Cardiac muscle cell (in vitro differentiated cells and primary cell): ENCODE data around the gene ZNF438. TPM values are rescaled to one million over a fixed set of nuclear protein-coding genes. Genes with fewer than 3 reads are reported as not detected.

Experiments
- DNase-seq, 2 donors: peaks; one replicate each; pipeline versions ENCODE4 v3.0.0 to v3.0.0-alpha.2; 2010 to 2017; ENCODE audit warnings: low read depth in 1 of 2, low spot score in 1 of 2
- H3K27ac ChIP-seq: fragments of 200-600 bp; sonication (generic); 2 replicates; pipeline ENCODE4 v1.5.1; 2016
- H3K27me3 ChIP-seq: fragments of 200-600 bp; sonication (generic); 2 replicates; pipeline ENCODE4 v1.6.0; 2016; ENCODE audit warnings: control low read depth
- H3K36me3 ChIP-seq: fragments of 200-600 bp; sonication (generic); 2 replicates; pipeline ENCODE4 v1.5.1; 2016; ENCODE audit warnings: control low read depth
- H3K4me1 ChIP-seq: fragments of 200-600 bp; sonication (generic); 2 replicates; pipeline ENCODE4 v1.8.1; 2017; ENCODE audit warnings: low read depth, mild to moderate bottlenecking, mixed run types
- H3K4me3 ChIP-seq: fragments of 200-600 bp; sonication (generic); 2 replicates; pipeline ENCODE4 v1.5.1; 2016; ENCODE audit warnings: mild to moderate bottlenecking
- H3K9me3 ChIP-seq: fragments of 200-600 bp; sonication (generic); 2 replicates; pipeline ENCODE4 v1.5.1; 2017; ENCODE audit warnings: low read depth, mild to moderate bottlenecking, control low read depth
- polyA plus RNA-seq: library from polyadenylated mRNA; unstranded; fragments of >200 nt; fragmentation: Nextera tagmentation; extraction: Ambion mirVana; gene quantifications from 2 replicates; pipeline ENCODE4 v1.2.1, GENCODE V29; 2016
- total RNA-seq: library from RNA; depleted of rRNA; stranded (reverse); fragments of >200 nt; gene quantifications from 2 replicates; pipeline ENCODE4 v1.2.3, GENCODE V29; 2016
- TF ChIP-seq, protein P1 (sequence below): IDR thresholded peaks from 2 replicates; pipeline ENCODE4 v1.5.1; 2012; ENCODE audit warnings: low read depth, mild to moderate bottlenecking, low read length

The ZNF438 gene
- total and polyA plus RNA-seq, 2 experiments from 2014 or later: 2.9 to 6.0 TPM

DNA sequence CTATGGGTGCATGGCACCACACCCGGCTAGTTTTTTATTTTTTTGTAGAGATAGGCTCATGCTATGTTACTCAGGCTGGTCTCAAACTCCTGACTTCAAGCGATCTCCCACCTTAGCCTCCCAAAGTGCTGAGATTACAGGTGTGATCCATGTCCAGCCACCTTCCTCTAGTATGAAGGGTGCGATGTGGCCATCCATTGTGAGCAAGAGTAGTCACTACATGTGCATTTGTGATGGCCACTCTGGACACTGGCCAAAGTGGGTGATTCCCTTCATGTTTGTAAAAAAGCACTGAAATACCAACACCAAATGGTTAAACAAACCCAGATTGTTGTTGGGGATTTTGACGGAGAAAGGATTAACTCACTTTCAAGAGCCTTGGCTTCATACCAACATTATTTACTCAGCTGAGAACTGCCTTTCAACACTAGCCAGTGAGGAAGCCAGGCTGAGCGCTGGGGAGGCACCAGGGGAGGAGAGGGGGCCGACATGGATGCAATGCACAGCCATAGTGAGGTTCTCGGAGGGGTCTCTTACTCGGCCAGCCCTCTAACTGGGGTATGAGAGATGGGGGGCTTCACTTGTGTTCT is 204.0 kb downstream of the ZNF438 start:
- no peaks in the 10 kb centered on the region for H3K9me3 ChIP-seq
- H3K36me3 ChIP-seq: no peaks in the 10 kb centered on the region
- TF ChIP-seq, protein P1, sequence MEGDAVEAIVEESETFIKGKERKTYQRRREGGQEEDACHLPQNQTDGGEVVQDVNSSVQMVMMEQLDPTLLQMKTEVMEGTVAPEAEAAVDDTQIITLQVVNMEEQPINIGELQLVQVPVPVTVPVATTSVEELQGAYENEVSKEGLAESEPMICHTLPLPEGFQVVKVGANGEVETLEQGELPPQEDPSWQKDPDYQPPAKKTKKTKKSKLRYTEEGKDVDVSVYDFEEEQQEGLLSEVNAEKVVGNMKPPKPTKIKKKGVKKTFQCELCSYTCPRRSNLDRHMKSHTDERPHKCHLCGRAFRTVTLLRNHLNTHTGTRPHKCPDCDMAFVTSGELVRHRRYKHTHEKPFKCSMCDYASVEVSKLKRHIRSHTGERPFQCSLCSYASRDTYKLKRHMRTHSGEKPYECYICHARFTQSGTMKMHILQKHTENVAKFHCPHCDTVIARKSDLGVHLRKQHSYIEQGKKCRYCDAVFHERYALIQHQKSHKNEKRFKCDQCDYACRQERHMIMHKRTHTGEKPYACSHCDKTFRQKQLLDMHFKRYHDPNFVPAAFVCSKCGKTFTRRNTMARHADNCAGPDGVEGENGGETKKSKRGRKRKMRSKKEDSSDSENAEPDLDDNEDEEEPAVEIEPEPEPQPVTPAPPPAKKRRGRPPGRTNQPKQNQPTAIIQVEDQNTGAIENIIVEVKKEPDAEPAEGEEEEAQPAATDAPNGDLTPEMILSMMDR: no peak
- DNase-seq: peak in 1 of 2 donors; percentile 82
- H3K27me3 ChIP-seq: no peaks in the 10 kb centered on the region
- no peak overlapping the region for H3K4me3 ChIP-seq
- peaks cover 18% of the 10 kb centered on the region for H3K4me1 ChIP-seq
- H3K27ac ChIP-seq: no peak overlapping the region

DNA sequence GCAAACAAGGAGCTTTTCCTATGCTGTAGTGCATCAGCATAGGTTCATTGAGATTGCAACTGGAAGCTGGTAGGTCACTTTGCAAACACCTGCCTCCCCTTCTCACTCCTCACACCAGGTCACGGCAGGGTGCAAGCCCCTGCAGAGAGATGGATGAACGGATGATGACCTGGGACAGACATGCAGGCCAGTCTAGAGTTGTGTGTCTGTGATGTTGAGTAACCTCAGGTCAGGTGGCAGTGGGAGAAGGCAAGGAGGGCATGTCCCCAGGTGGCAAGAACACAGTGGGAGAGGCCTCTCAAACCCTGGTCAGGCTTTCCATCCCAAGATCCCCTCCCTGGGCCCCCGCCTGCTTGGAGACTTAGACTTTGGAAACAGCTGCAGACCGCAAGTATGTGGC is 205.0 kb downstream of the ZNF438 start:
- Histone ChIP-seq H3K4me1 (peaks cover 28% of the 10 kb centered on the region), H3K4me3 (no peak overlapping the region), H3K27me3 (no peaks in the 10 kb centered on the region), H3K9me3 (no peaks in the 10 kb centered on the region), H3K27ac (no peak overlapping the region), H3K36me3 (no peaks in the 10 kb centered on the region)
- no peak for DNase-seq
- TF ChIP-seq, protein P1: no peak

DNA sequence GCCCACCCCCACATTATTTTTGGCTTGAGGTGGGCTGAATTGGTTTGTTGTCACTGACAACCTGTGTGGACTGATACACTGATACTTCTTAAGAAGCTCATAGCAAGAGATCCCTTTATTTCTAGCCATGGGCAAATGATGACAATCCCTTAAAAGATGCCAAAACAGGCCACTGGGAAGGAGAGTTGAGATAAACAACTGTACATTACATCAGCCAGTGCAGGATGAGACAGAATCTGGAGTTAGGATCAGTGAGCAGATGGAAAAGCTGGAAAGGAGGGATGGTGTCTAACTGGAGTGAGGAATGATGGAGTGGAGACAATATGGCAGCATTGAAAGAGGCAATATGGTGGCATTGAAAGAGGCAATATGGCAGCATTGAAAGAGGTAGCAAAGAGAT is 206.2 kb downstream of the ZNF438 start:
- H3K4me3 ChIP-seq: no peak overlapping the region
- H3K27me3 ChIP-seq: no peaks in the 10 kb centered on the region
- H3K27ac ChIP-seq: no peak overlapping the region
- no peaks in the 10 kb centered on the region for H3K36me3 ChIP-seq
- no peak for DNase-seq
- peaks cover 38% of the 10 kb centered on the region for H3K4me1 ChIP-seq
- H3K9me3 ChIP-seq: no peaks in the 10 kb centered on the region
- TF ChIP-seq, protein P1: no peak

DNA sequence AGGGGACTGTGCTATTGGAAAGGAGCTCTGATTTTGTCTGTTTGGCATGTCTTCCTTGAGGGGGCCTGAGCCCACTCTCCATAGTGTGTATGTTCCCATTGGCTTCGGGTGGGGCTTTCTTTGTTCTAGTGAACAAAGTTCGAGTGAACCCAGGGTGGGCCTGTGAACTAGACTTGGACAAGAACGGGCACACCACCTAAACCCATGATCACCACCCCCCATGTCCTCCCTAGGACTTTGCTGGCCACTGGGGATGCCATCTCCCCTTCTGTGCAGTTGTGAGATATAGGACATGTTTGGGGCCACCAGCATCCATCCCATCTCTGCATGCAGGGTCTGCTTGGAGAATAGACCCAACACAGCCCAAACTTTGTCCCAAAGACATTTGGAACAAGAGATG is 206.6 kb downstream of the ZNF438 start:
- Histone ChIP-seq H3K27me3 (no peaks in the 10 kb centered on the region), H3K4me1 (peaks cover 38% of the 10 kb centered on the region), H3K9me3 (no peaks in the 10 kb centered on the region), H3K27ac (no peak overlapping the region), H3K36me3 (no peaks in the 10 kb centered on the region), H3K4me3 (no peak overlapping the region)
- TF ChIP-seq, protein P1: no peak
- DNase-seq: no peak

DNA sequence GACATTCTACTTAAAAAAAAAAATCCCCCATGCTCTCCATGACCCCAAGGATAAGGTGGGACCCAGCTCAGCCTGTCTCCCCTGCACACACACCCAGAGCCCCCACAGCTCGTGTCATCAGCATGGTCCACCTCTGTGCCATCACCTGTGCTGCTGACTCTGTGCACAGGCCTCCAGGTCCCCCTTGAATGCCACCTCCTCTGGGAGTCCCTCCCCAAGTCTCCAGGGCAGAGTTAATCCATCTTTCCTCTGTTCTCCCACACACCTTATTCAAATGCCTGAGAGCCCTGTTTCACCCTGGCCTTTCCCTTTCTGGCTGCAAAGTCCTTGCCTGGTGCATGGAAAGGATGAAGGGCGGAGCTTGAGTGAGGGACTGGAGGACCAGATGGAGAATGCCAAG is 208.0 kb downstream of the ZNF438 start:
- Histone ChIP-seq H3K4me3 (no peak overlapping the region), H3K4me1 (peaks cover 48% of the 10 kb centered on the region), H3K36me3 (no peaks in the 10 kb centered on the region), H3K27me3 (no peaks in the 10 kb centered on the region), H3K9me3 (no peaks in the 10 kb centered on the region), H3K27ac (no peak overlapping the region)
- peak in 1 of 2 donors; percentile 36 for DNase-seq
- TF ChIP-seq, protein P1: no peak
